Superior temporal gyrus (tissue), 1 donor: ENCODE data around the gene CLUH.
"Not testable (repeated sequence)": the region's sequence is repeated elsewhere in the genome, so short reads cannot be mapped to it uniquely, and the experiment has no call there.

Source experiments
- DNase-seq: peaks from one replicate; pipeline ENCODE4 v3.0.0-alpha.2; 2016; ENCODE audit errors: extremely low spot score

The CLUH gene

GRCh38 chr17:2701996-2702741, 9.4 kb downstream of the CLUH start:
- no peak for DNase-seq

GRCh38 chr17:2701161-2701995, 10.2 kb downstream of the CLUH start:
- DNase-seq = no peak

GRCh38 chr17:2700491-2701141, 10.9 kb downstream of the CLUH start:
- DNase-seq = no peak

- DNase-seq = no peak
Measured at GRCh38 chr17:2700030-2700490, 11.5 kb downstream of the CLUH start.

- not testable (repeated sequence) for DNase-seq
Measured at GRCh38 chr17:2699216-2699805, 12.3 kb downstream of the CLUH start.

- DNase-seq = no peak
Measured at GRCh38 chr17:2697611-2698162, 13.9 kb downstream of the CLUH start.

- DNase-seq = no peak
Measured at GRCh38 chr17:2695961-2696760, 15.4 kb downstream of the CLUH start.

GRCh38 chr17:2695243-2695960, 16.2 kb downstream of the CLUH start:
- DNase-seq = no peak

- DNase-seq = no peak
Measured at GRCh38 chr17:2694381-2695242, 17.0 kb downstream of the CLUH start.

GRCh38 chr17:2693561-2694380, 17.8 kb downstream of the CLUH start:
- no peak for DNase-seq

GRCh38 chr17:2692781-2693135, 18.8 kb downstream of the CLUH start:
- no peak for DNase-seq

- no peak for DNase-seq
Measured at GRCh38 chr17:2691965-2692780, 19.4 kb downstream of the CLUH start.

GRCh38 chr17:2691069-2691871, 20.3 kb downstream of the CLUH start:
- no peak for DNase-seq

GRCh38 chr17:2690165-2691068, 21.1 kb downstream of the CLUH start:
- no peak for DNase-seq

- no peak for DNase-seq
Measured at GRCh38 chr17:2689411-2690164, 22.0 kb downstream of the CLUH start.
